Pulmonary artery endothelial cell (primary cell): ENCODE results near the gene C18orf63. TPM values are rescaled to one million over a fixed set of nuclear protein-coding genes. Genes with fewer than 3 reads are reported as not detected.

ENCODE experiments used
- DNase-seq: peaks from one replicate; pipeline ENCODE4 v3.0.0-alpha.2; 2011; ENCODE audit warnings: low read depth, low spot score
- total RNA-seq: library from RNA; depleted of rRNA; stranded (reverse); fragments of >200 nt; gene quantifications from 2 replicates; pipeline ENCODE4 v1.2.3, GENCODE V29; 2014

C18orf63 gene
- total RNA-seq, 1 donor from 2014 or later, result not detected

DNA sequence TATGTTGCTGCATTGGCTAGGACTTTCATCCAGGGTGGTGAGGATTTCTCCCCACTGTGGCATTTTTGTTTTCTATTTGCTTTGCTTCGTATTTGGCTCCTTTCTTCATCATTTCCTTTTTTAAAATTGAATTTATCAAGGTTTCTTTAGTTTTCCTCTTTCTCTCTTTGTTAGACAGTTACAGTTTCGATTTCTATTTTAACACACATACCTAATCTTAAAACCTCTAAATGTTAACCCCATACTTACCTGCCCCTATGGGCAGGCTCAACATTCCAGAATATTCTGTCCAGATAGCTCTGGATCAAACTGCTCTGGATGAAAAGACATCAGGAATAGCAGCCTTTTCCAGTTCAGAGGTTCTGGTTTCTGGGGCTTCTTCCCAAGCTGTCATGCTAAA is 92.2 kb downstream of the C18orf63 start:
- DNase-seq, result no peak

Other genes with a start within 250 kb of the C18orf63 start
- 0.18 TPM in 1 of 2 replicates, not detected in the other for gene FBXO15, start 168.0 kb upstream of the C18orf63 start, total RNA-seq
- 45.0 and 52.2 TPM in 2 replicates for gene TIMM21, start 167.3 kb upstream of the C18orf63 start, total RNA-seq
- gene CYB5A, start 23.9 kb upstream of the C18orf63 start, total RNA-seq, result 63.8 and 71.8 TPM in 2 replicates
- gene DIPK1C, start 141.5 kb downstream of the C18orf63 start, total RNA-seq, result not detected in 2 replicates
- gene CNDP2, start 180.5 kb downstream of the C18orf63 start, total RNA-seq, result 100 and 129 TPM in 2 replicates
- gene CNDP1, start 218.7 kb downstream of the C18orf63 start, total RNA-seq, result not detected in 2 replicates